K562 (cell line): ENCODE data around the gene ARMH1. TPM values are rescaled to one million over a fixed set of nuclear protein-coding genes. Genes with fewer than 3 reads are reported as not detected.

Experiments
- ATAC-seq: fragments of 200-7000 bp; cut with Tn5 transposase; 3 replicates; pipeline ENCODE4 v1.9.1; 2020; ENCODE audit warnings: moderate library complexity
- BruUV-seq: library from RNA; stranded (reverse); fragments of 400-500 nt; replicated peaks from 2 replicates; lab custom pipeline; 2021; lab: Mats Ljungman, UMichigan
- CTCF ChIA-PET: fragments of 300-600 bp; formaldehyde crosslinking; extraction: SDS; loops from one replicate; lab custom pipeline; 2021; ENCODE audit warnings: low intra/inter-chr PET ratio; lab: Yijun Ruan, JAX
- POLR2A ChIA-PET: fragments of 300-600, 350-650 bp; sonication (Branson Sonifier 250); formaldehyde crosslinking; extraction: SDS; loops from one replicate; lab custom pipeline; 2021; ENCODE audit warnings: antibody characterized with exemption, inconsistent platforms; lab: Yijun Ruan, JAX
- DNase-seq, 4 experiments: peaks; one replicate each; pipeline versions ENCODE4 v3.0.0 to v3.0.0-alpha.2; 2011 to 2018; ENCODE audit warnings: low spot score in 3 of 4, mixed read lengths in 3 of 4; ENCODE audit errors: extremely low read depth in 1 of 4
- FAIRE-seq: peaks from 2 replicates; lab custom pipeline; 2011; peaks lifted over from hg19 to GRCh38; lab: Jason Lieb, UNC
- H2AFZ ChIP-seq: 2 replicates; pipeline ENCODE4 v1.6.0; 2011; ENCODE audit warnings: low read depth, low read length, control low read depth, inconsistent platforms
- H3K27ac ChIP-seq: fragments of 200-600 bp; 3 replicates; pipeline ENCODE4 v1.8.0; 2011; ENCODE audit warnings: low read depth, mild to moderate bottlenecking, control low read depth, inconsistent platforms, low read length, moderate library complexity, mixed read lengths; ENCODE audit errors: extremely low read depth
- H3K27me3 ChIP-seq, 2 experiments: fragments of 300-600 bp in 1 of 2; 2 replicates in 1 of 2; 3 replicates in 1 of 2; pipeline versions ENCODE4 v1.6.0 to v1.8.0; 2011; ENCODE audit warnings: inconsistent platforms in 2 of 2, low read length in 2 of 2, mild to moderate bottlenecking in 1 of 2, mixed read lengths in 1 of 2, moderate library complexity in 1 of 2; ENCODE audit not compliant: control insufficient read depth in 2 of 2, insufficient read depth in 2 of 2
- H3K36me3 ChIP-seq: fragments of 300-600 bp; 3 replicates; pipeline ENCODE4 v1.8.0; 2011; ENCODE audit warnings: mild to moderate bottlenecking, low read length, inconsistent platforms; ENCODE audit not compliant: control insufficient read depth, insufficient read depth
- H3K4me1 ChIP-seq, 2 experiments: fragments of 200-600 bp in 1 of 2; replicated peaks in 1 of 2; 2 replicates in 1 of 2; 3 replicates in 1 of 2; pipeline versions ENCODE4 v1.5.1 to v1.8.0; 2011; ENCODE audit warnings: inconsistent platforms in 2 of 2, low read length in 2 of 2, mild to moderate bottlenecking in 1 of 2, mixed read lengths in 1 of 2, moderate library complexity in 1 of 2; ENCODE audit not compliant: control insufficient read depth in 2 of 2, insufficient read depth in 2 of 2
- H3K4me2 ChIP-seq: 2 replicates; pipeline ENCODE4 v1.6.1; 2011; ENCODE audit warnings: low read length, control low read depth, inconsistent platforms, mixed read lengths; ENCODE audit not compliant: insufficient read depth
- H3K4me3 ChIP-seq: fragments of 200-600 bp; sonication (generic), shearing (Covaris generic); 2 replicates; pipeline ENCODE4 v1.5.1; 2016; ENCODE audit warnings: control low read depth, inconsistent platforms
- H3K79me2 ChIP-seq: fragments of 200-600 bp; 3 replicates; pipeline ENCODE4 v1.8.0; 2011; ENCODE audit warnings: low read length, inconsistent platforms; ENCODE audit not compliant: control insufficient read depth, insufficient read depth
- H3K9ac ChIP-seq, 2 experiments: 2 replicates each; pipeline versions ENCODE4 v1.6.0 to v1.6.1; 2011; ENCODE audit warnings: low read depth in 2 of 2, low read length in 2 of 2, control low read depth in 1 of 2, inconsistent platforms in 1 of 2, mild to moderate bottlenecking in 1 of 2, mixed read lengths in 1 of 2; ENCODE audit not compliant: insufficient read depth in 1 of 2
- H3K9me1 ChIP-seq: one replicate; pipeline ENCODE4 v1.6.0; 2011; ENCODE audit warnings: inconsistent platforms, mild to moderate bottlenecking, low read length, moderate library complexity; ENCODE audit not compliant: control insufficient read depth, insufficient read depth
- H3K9me3 ChIP-seq: replicated peaks from 2 replicates; pipeline ENCODE4 v1.5.1; 2011; ENCODE audit warnings: low read depth, low read length, inconsistent platforms; ENCODE audit not compliant: control insufficient read depth, insufficient read depth
- H4K20me1 ChIP-seq: replicated peaks from 2 replicates; pipeline ENCODE4 v1.6.1; 2011; ENCODE audit warnings: low read length, inconsistent platforms, mixed read lengths; ENCODE audit not compliant: control insufficient read depth, insufficient read depth
- BDP1 ChIP-seq: IDR thresholded peaks from 3 replicates; pipeline ENCODE4 v1.6.1; 2011; ENCODE audit not compliant: insufficient read length, insufficient read depth
- CBX2 ChIP-seq: fragments of 200-600 bp; sonication (generic); IDR thresholded peaks from one replicate; pipeline ENCODE4 v1.6.1; 2012; ENCODE audit warnings: mild to moderate bottlenecking, low read length, inconsistent platforms; ENCODE audit not compliant: insufficient read depth, poor library complexity, severe bottlenecking
- FUS ChIP-seq: fragments of 200-400 bp; formaldehyde crosslinking; optimal IDR thresholded peaks from 2 replicates; pipeline ENCODE3; 2017; ENCODE audit warnings: low read depth, low read length
- IFI16 ChIP-seq: fragments of 250-450 bp; sonication (Bioruptor Pico); IDR thresholded peaks from 2 replicates; pipeline ENCODE4 v2.1.2; 2022; ENCODE audit warnings: mild to moderate bottlenecking, inconsistent platforms
- LARP7 ChIP-seq: fragments of 450-650 bp; IDR thresholded peaks from 2 replicates; pipeline ENCODE4 v1.6.1; 2016
- NCOA4 ChIP-seq: fragments of 450-650 bp; IDR thresholded peaks from 2 replicates; pipeline ENCODE4 v1.6.1; 2018; ENCODE audit warnings: mild to moderate bottlenecking; ENCODE audit not compliant: partially characterized antibody
- SMARCA5 ChIP-seq: fragments of 450-650 bp; IDR thresholded peaks from 2 replicates; pipeline ENCODE4 v1.6.1; 2016
- TRIM28 ChIP-seq: fragments of 450-650 bp; IDR thresholded peaks from 2 replicates; pipeline ENCODE4 v1.6.1; 2017
- WGBS: fragments of 100-300 bp; shearing (Covaris generic); methylation state at CpG from one replicate; pipeline ENCODE4 v1.1.6; 2016; ENCODE audit warnings: low coverage, mixed read lengths; ENCODE audit not compliant: insufficient coverage; ENCODE audit errors: missing lambda C conversion rate; 5-methylcytosine and 5-hydroxymethylcytosine counted together
- in situ Hi-C: fragments of 300-500 bp; cut with MboI; formaldehyde crosslinking; loops from 4 replicates; pipeline ENCODE4 v1.15.0; 2018; ENCODE audit warnings: inconsistent platforms, mixed read lengths
- intact Hi-C: fragments of 100-400 bp; cut with micrococcal nuclease; formaldehyde crosslinking; loops from 2 replicates; pipeline ENCODE4 v1.14.2; 2022
- polyA plus RNA-seq, 8 experiments: library from polyadenylated mRNA; depleted of rRNA in 4 of 8; stranded (reverse) in 5 of 8; unstranded in 3 of 8; fragments of >200 nt; fragmentation: Nextera tagmentation in 2 of 8; fragmentation: Illumina TruSeq in 1 of 8; extraction: Ambion mirVana in 2 of 8; extraction: Trizol in 1 of 8; gene quantifications; 2 replicates each; pipeline versions ENCODE4 v1.2.1 to v1.2.3, GENCODE V29; 2011 to 2014; ENCODE audit warnings: inconsistent platforms in 1 of 8, missing spikeins in 1 of 8
- total RNA-seq, 7 experiments: library from RNA; depleted of rRNA in 6 of 7; stranded (reverse); fragments of >200 nt in 6 of 7; fragmentation: Illumina TruSeq in 2 of 7; extraction: Trizol in 2 of 7; gene quantifications; 2 replicates each; pipeline versions ENCODE4 v1.2.1 to v1.2.3, GENCODE V29; 2011 to 2021; ENCODE audit warnings: low replicate concordance in 1 of 7
- TF ChIP-seq, protein P1 (sequence below): fragments of 250-450 bp; sonication (Bioruptor Pico); IDR thresholded peaks from 2 replicates; pipeline ENCODE4 v1.4.0; 2020

The ARMH1 gene
- total and polyA plus RNA-seq, 9 of the 15 experiments (the other 6 are each of a cell fraction or from before 2014, with no cell fraction given): 0.41 TPM; not detected in 8

GRCh38 chr1:44688760-44689446 lies 14.4 kb downstream of the ARMH1 start:
- FAIRE-seq (no peak), DNase-seq (no peak), ATAC-seq (no peak)
- H3K36me3 ChIP-seq: no peaks in the 10 kb centered on the region
- no peak overlapping the region for H3K27ac ChIP-seq
- H3K4me1 ChIP-seq: no peaks in the 10 kb centered on the region; a peak in 1 of 5 replicates
- H3K4me2 ChIP-seq: no peak overlapping the region
- H3K79me2 ChIP-seq: no peaks in the 10 kb centered on the region
- ChIA-PET CTCF (no interaction called here), POLR2A (interaction anchor here (0.5 to 4.7 kb wide), 3 partner anchors 13 to 32 kb away, joined by 3 to 27 read pairs (median 4); no protein-coding TSS in a partner anchor)
- intact Hi-C loops (no loop called here), in situ Hi-C loops (no loop called here)
- no peak overlapping the region for H3K4me3 ChIP-seq
- H3K9ac ChIP-seq: no peak overlapping the region
- H4K20me1 ChIP-seq: no peaks in the 10 kb centered on the region
- peaks cover 39% of the 10 kb centered on the region in 2 experiments for H3K27me3 ChIP-seq
- H3K9me3 ChIP-seq: no peaks in the 10 kb centered on the region
- no peaks in the 10 kb centered on the region for H3K9me1 ChIP-seq
- BruUV-seq: no TSS peak
- WGBS: 4% methylated on average over 12 of the region's 12 CpGs
- no peak for TF ChIP-seq SMARCA5
- TF ChIP-seq FUS: no peak
- peak; percentile 16 for TF ChIP-seq CBX2
- H2AFZ ChIP-seq: no peak overlapping the region

- in situ Hi-C loops (no loop called here), intact Hi-C loops (no loop called here)
- Histone ChIP-seq H3K4me1 (no peaks in the 10 kb centered on the region; a peak in 1 of 5 replicates), H3K27ac (no peak overlapping the region), H3K4me3 (no peak overlapping the region), H3K27me3 (peaks cover 38 to 39% of the 10 kb centered on the region in 2 experiments), H2AFZ (no peak overlapping the region), H3K79me2 (no peaks in the 10 kb centered on the region), H3K4me2 (no peak overlapping the region), H3K36me3 (no peaks in the 10 kb centered on the region), H3K9ac (no peak overlapping the region), H3K9me3 (no peaks in the 10 kb centered on the region), H4K20me1 (no peaks in the 10 kb centered on the region), H3K9me1 (no peaks in the 10 kb centered on the region)
- ATAC-seq: no peak
- ChIA-PET CTCF (no interaction called here), POLR2A (interaction anchor here (0.5 to 4.7 kb wide), 3 partner anchors 13 to 32 kb away, joined by 3 to 27 read pairs (median 4); no protein-coding TSS in a partner anchor)
- WGBS: 14% methylated on average over 3 of the region's 3 CpGs
- BruUV-seq: no TSS peak
- DNase-seq: no peak
- no peak for FAIRE-seq
- TF ChIP-seq BDP1 (no peak), LARP7 (no peak), IFI16 (CRISPR knock-in tag) (no peak), TRIM28 (no peak), NCOA4 (no peak)
- TF ChIP-seq, protein P1, sequence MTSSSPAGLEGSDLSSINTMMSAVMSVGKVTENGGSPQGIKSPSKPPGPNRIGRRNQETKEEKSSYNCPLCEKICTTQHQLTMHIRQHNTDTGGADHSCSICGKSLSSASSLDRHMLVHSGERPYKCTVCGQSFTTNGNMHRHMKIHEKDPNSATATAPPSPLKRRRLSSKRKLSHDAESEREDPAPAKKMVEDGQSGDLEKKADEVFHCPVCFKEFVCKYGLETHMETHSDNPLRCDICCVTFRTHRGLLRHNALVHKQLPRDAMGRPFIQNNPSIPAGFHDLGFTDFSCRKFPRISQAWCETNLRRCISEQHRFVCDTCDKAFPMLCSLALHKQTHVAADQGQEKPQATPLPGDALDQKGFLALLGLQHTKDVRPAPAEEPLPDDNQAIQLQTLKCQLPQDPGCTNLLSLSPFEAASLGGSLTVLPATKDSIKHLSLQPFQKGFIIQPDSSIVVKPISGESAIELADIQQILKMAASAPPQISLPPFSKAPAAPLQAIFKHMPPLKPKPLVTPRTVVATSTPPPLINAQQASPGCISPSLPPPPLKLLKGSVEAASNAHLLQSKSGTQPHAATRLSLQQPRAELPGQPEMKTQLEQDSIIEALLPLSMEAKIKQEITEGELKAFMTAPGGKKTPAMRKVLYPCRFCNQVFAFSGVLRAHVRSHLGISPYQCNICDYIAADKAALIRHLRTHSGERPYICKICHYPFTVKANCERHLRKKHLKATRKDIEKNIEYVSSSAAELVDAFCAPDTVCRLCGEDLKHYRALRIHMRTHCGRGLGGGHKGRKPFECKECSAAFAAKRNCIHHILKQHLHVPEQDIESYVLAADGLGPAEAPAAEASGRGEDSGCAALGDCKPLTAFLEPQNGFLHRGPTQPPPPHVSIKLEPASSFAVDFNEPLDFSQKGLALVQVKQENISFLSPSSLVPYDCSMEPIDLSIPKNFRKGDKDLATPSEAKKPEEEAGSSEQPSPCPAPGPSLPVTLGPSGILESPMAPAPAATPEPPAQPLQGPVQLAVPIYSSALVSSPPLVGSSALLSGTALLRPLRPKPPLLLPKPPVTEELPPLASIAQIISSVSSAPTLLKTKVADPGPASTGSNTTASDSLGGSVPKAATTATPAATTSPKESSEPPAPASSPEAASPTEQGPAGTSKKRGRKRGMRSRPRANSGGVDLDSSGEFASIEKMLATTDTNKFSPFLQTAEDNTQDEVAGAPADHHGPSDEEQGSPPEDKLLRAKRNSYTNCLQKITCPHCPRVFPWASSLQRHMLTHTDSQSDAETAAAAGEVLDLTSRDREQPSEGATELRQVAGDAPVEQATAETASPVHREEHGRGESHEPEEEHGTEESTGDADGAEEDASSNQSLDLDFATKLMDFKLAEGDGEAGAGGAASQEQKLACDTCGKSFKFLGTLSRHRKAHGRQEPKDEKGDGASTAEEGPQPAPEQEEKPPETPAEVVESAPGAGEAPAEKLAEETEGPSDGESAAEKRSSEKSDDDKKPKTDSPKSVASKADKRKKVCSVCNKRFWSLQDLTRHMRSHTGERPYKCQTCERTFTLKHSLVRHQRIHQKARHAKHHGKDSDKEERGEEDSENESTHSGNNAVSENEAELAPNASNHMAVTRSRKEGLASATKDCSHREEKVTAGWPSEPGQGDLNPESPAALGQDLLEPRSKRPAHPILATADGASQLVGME (CRISPR knock-in tag): no peak
These were observed 14.9 kb downstream of the ARMH1 start for GRCh38 chr1:44689447-44689765.
